Measurements from ENCODE around the gene GLRA2. TPM values are rescaled to one million over a fixed set of nuclear protein-coding genes. Genes with fewer than 3 reads are reported as not detected.

Gene GLRA2
- total RNA-seq, 2 experiments from 2014 or later = not detected

- ChIA-PET CTCF (no interaction called here), POLR2A (no interaction called here)
- no peaks in the 10 kb centered on the region for H3K4me1 Mint-ChIP-seq
- H3K4me3 Mint-ChIP-seq = no peak overlapping the region
- H3K27ac Mint-ChIP-seq = no peak overlapping the region
- no peak for DNase-seq
- no peaks in the 10 kb centered on the region for H3K27me3 Mint-ChIP-seq
- no peaks in the 10 kb centered on the region for H3K36me3 Mint-ChIP-seq (ENCODE audit: low read depth)
- no peaks in the 10 kb centered on the region for H3K9me3 Mint-ChIP-seq
Observed at GRCh38 chrX:14694611-14695010, 165.3 kb downstream of the GLRA2 start.

DNA sequence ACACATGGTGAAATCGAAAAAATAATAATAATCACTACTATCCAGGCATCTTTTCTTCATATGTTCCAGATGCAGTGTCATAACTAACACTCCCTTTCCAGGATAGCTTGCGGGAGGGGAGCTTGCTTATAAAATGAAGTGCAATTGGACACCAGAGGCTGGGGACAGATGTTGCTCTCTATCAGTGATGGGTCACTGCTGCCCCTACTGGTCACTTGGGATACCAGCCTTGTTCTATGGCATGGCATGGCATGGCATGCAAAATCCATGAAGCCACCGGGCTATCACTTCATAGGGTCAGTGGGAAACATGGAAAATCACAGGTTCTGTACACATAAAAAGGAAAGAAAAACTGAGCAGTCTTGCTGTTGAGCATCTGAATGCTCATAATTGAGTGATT is 168.1 kb downstream of the GLRA2 start:
- peak; percentile 16 for DNase-seq
- Mint-ChIP-seq H3K36me3 (ENCODE audit: low read depth) (no peaks in the 10 kb centered on the region), H3K4me3 (no peak overlapping the region), H3K27me3 (no peaks in the 10 kb centered on the region), H3K27ac (no peak overlapping the region), H3K9me3 (no peaks in the 10 kb centered on the region), H3K4me1 (no peaks in the 10 kb centered on the region)
- ChIA-PET POLR2A (no interaction called here), CTCF (no interaction called here)

DNA sequence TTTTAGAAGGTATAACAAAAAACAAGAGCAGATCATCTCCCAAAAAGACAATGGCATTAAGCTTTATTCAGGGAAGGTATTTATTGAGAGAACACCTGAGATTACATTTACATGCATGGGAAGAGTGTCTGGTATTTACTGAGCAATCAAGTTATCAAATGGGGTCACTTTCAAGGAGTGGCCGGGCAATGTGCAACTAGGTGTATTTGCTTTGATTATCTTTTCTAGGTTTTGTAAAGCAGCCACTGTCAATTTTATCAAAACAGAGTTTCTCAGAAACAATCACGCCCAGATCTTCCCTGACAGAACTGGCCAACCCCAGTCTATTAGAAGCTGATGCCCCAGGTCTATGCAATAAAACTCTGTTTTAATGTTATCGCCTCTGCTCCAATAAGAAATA is 169.5 kb downstream of the GLRA2 start:
- H3K27me3 Mint-ChIP-seq = no peaks in the 10 kb centered on the region
- H3K36me3 Mint-ChIP-seq (ENCODE audit: low read depth) = no peaks in the 10 kb centered on the region
- H3K4me1 Mint-ChIP-seq = no peaks in the 10 kb centered on the region
- no peak for DNase-seq
- H3K27ac Mint-ChIP-seq = no peak overlapping the region
- CTCF ChIA-PET = no interaction called here
- H3K9me3 Mint-ChIP-seq = no peaks in the 10 kb centered on the region
- H3K4me3 Mint-ChIP-seq = no peak overlapping the region
- POLR2A ChIA-PET = no interaction called here

- Mint-ChIP-seq H3K4me1 (no peaks in the 10 kb centered on the region), H3K4me3 (no peak overlapping the region), H3K27me3 (no peaks in the 10 kb centered on the region), H3K36me3 (ENCODE audit: low read depth) (no peaks in the 10 kb centered on the region), H3K27ac (no peak overlapping the region), H3K9me3 (no peaks in the 10 kb centered on the region)
- POLR2A ChIA-PET = no interaction called here
- CTCF ChIA-PET = no interaction called here
- DNase-seq = no peak
Observed at GRCh38 chrX:14700982-14701381, 171.6 kb downstream of the GLRA2 start.

DNA sequence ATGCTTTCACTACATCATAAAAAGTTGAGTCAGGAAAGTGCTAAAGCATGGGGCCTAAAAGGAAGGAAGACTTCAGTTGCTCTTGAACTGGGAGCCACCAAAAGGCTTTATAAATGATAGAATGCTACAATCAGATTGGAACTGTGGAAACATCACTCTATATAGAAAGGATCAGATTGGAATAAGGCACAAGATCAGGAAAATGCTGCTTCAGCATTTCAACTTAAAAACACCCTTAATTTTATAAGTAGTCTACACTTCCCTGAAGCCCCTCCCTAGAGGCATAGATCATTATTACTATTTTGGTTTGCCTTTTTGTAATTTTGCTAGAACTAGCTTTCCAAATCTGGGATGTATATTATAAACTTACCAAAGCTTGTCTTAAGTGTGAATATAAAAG is 172.8 kb downstream of the GLRA2 start:
- H3K36me3 Mint-ChIP-seq (ENCODE audit: low read depth) = no peaks in the 10 kb centered on the region
- H3K4me1 Mint-ChIP-seq = no peaks in the 10 kb centered on the region
- no peak overlapping the region for H3K4me3 Mint-ChIP-seq
- no peak for DNase-seq
- H3K27ac Mint-ChIP-seq = no peak overlapping the region
- no peaks in the 10 kb centered on the region for H3K9me3 Mint-ChIP-seq
- ChIA-PET CTCF (no interaction called here), POLR2A (no interaction called here)
- H3K27me3 Mint-ChIP-seq = no peaks in the 10 kb centered on the region

DNA sequence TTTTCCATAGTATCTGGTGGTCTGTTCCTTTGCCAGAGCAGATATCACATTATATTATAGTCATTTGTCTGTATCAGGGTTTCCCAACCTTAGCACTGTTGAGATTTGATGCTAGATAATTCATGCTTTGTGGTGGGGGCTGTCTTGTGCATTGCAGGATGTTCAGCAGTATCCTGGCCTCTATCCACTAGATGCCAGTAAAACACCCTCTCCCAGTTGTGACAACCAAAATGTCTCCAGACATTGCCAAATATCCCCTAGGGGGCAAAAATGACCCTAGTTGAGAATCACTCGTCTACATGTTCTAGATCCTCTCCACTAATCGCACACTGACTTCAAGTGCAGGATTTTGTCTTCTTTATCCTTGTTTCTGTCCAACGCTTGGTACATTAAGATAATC is 182.8 kb downstream of the GLRA2 start:
- Mint-ChIP-seq H3K36me3 (ENCODE audit: low read depth) (no peaks in the 10 kb centered on the region), H3K27ac (no peak overlapping the region), H3K4me3 (no peak overlapping the region), H3K4me1 (no peaks in the 10 kb centered on the region), H3K9me3 (no peaks in the 10 kb centered on the region), H3K27me3 (no peaks in the 10 kb centered on the region)
- ChIA-PET CTCF (no interaction called here), POLR2A (no interaction called here)
- DNase-seq = no peak

DNA sequence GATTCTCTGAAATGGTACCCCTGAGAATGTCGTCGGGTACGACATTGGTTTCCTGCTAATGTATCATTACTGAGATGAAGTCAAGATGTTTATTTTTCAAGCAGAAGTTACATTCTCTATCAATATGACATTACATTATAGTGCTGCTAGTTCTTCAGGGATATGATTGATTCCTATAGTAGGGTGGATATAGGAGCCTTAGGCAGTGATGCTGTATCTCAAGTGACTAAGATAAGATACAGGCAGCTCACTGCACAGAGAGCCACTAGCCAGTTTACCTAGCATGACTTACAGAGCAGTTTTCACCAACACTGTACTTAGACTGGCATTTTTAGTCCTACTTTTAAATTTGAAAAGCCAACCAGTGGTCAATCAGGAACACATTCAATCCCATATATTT is 188.6 kb downstream of the GLRA2 start:
- ChIA-PET CTCF (no interaction called here), POLR2A (no interaction called here)
- H3K27ac Mint-ChIP-seq = no peak overlapping the region

DNA sequence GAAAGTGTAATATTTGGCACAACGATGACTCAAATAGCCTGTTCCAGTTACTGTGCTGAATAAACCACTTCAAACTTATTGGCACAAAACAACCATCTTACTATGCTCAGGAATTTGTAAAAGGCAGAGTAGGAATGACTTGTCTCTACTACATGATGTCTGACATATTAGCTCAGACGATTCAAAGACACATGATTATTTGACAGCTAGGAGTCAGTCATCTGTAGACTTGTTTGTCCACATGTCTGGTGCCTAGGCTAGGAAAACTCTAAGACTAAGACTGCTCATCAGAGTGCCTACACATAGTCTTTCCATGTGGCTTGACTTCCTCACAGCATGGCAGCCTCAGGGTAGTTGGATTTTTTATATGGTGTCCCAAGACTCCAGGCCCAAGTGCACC is 189.1 kb downstream of the GLRA2 start:
- no peaks in the 10 kb centered on the region for H3K27me3 Mint-ChIP-seq
- CTCF ChIA-PET = no interaction called here
- no peak for DNase-seq

More for the DNA sequence above, 188.6 kb downstream of the GLRA2 start:
- Mint-ChIP-seq H3K36me3 (ENCODE audit: low read depth) (no peaks in the 10 kb centered on the region), H3K27me3 (no peaks in the 10 kb centered on the region), H3K4me3 (no peak overlapping the region), H3K4me1 (no peaks in the 10 kb centered on the region), H3K9me3 (no peaks in the 10 kb centered on the region)
- DNase-seq = no peak

DNA sequence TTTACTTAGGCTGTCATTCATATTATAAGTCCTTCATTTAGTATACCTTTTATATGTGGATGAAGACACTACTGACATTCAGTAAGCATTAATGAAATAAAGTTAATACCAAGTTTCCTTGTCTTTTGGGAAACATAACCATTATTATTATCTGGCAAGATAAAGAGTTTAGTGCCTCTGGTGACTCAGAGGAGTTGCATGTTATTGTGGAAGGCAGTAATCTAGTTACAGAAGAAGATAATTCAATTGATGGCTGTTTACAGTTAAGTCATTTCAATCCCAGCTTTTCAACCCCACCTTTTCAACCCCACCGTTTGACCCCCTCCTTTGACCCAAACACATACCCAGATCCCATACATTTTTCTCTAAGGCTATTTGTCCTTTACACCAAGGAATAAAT is 199.7 kb downstream of the GLRA2 start:
- no peaks in the 10 kb centered on the region for H3K36me3 Mint-ChIP-seq (ENCODE audit: low read depth)
- CTCF ChIA-PET = no interaction called here
- H3K4me3 Mint-ChIP-seq = no peak overlapping the region
- H3K27me3 Mint-ChIP-seq = no peaks in the 10 kb centered on the region
- H3K27ac Mint-ChIP-seq = no peak overlapping the region
- POLR2A ChIA-PET = no interaction called here
- DNase-seq = no peak
- no peaks in the 10 kb centered on the region for H3K9me3 Mint-ChIP-seq
- no peaks in the 10 kb centered on the region for H3K4me1 Mint-ChIP-seq

More for the DNA sequence above, 189.1 kb downstream of the GLRA2 start:
- POLR2A ChIA-PET = no interaction called here
- Mint-ChIP-seq H3K4me1 (no peaks in the 10 kb centered on the region), H3K36me3 (ENCODE audit: low read depth) (no peaks in the 10 kb centered on the region), H3K27ac (no peak overlapping the region), H3K4me3 (no peak overlapping the region), H3K9me3 (no peaks in the 10 kb centered on the region)

DNA sequence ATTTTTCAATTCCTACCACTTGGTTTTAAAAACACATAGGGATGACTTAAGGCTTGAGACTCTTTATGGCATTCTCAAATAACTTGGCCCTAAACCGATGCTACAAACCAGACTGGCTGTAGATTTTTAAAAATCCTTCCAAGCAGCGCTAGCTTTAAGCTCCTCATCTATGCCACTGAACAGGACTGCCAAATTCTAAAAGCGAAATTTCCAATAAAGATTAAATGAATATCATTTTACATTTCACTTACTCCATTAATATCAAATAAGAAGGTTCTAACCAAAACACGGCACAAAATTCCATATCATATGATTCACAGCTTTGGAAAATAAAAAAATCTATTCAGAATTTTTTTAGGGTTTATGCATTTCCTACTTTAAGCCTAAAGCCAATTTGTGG is 209.3 kb downstream of the GLRA2 start:
- ChIA-PET POLR2A (no interaction called here), CTCF (no interaction called here)
- no peaks in the 10 kb centered on the region for H3K27me3 Mint-ChIP-seq
- H3K27ac Mint-ChIP-seq = no peak overlapping the region
- H3K9me3 Mint-ChIP-seq = no peaks in the 10 kb centered on the region
- no peaks in the 10 kb centered on the region for H3K4me1 Mint-ChIP-seq
- H3K4me3 Mint-ChIP-seq = no peak overlapping the region
- no peaks in the 10 kb centered on the region for H3K36me3 Mint-ChIP-seq (ENCODE audit: low read depth)
- no peak for DNase-seq

DNA sequence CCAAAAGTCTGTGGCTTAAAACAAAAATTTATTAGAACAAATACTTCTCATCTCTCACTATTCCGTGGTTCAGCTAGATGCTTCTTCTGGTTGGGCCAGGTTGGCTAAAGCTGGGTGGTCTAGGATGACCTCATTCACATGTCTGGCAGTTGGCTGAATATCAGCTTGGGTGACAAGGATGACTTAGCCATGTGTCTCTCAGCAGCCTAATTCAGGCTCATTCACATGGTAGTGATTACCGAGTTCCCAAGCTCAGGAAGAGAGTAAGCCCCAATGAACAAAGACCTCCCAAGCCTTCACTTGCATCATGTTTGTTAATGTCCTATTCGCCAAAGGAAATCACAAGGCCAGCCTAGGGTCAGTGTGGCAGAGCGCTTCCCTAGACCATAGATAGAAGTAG is 224.1 kb downstream of the GLRA2 start:
- Mint-ChIP-seq H3K4me1 (no peaks in the 10 kb centered on the region), H3K27ac (no peak overlapping the region), H3K27me3 (no peaks in the 10 kb centered on the region), H3K36me3 (ENCODE audit: low read depth) (no peaks in the 10 kb centered on the region), H3K9me3 (no peaks in the 10 kb centered on the region), H3K4me3 (no peak overlapping the region)
- ChIA-PET POLR2A (no interaction called here), CTCF (no interaction called here)
- DNase-seq = no peak

GRCh38 chrX:14758029-14758491 is 228.7 kb downstream of the GLRA2 start:
- Mint-ChIP-seq H3K27ac (no peak overlapping the region), H3K9me3 (no peaks in the 10 kb centered on the region), H3K36me3 (ENCODE audit: low read depth) (no peaks in the 10 kb centered on the region), H3K4me1 (no peaks in the 10 kb centered on the region), H3K4me3 (no peak overlapping the region), H3K27me3 (no peaks in the 10 kb centered on the region)
- ChIA-PET CTCF (no interaction called here), POLR2A (no interaction called here)
- no peak for DNase-seq

- no peaks in the 10 kb centered on the region for H3K27me3 Mint-ChIP-seq
- no peak overlapping the region for H3K4me3 Mint-ChIP-seq
- CTCF ChIA-PET = no interaction called here
- H3K9me3 Mint-ChIP-seq = peaks cover 5% of the 10 kb centered on the region
- DNase-seq = no peak
- no peaks in the 10 kb centered on the region for H3K36me3 Mint-ChIP-seq (ENCODE audit: low read depth)
- H3K27ac Mint-ChIP-seq = no peak overlapping the region
- POLR2A ChIA-PET = no interaction called here
- H3K4me1 Mint-ChIP-seq = no peaks in the 10 kb centered on the region
Observed at GRCh38 chrX:14775416-14775815, 246.1 kb downstream of the GLRA2 start.

DNA sequence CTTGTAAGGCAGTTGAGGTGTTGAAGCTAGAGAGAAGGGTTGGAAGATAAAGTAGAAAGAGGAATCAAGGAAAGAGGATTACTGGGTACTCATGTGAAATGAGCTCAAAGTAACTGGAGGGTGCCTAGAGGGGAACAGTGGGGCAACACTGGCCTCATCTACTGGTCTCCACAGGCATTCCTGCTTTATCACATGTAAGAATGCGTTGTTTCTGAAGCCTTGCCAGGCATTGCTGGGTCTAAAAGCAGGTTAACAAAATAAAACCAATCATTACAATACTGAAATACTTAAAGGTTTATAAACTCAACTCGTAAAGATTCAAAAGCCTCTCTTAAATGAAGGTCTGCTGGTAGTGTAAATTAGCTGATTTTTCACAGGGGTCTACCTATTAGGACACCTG is 247.6 kb downstream of the GLRA2 start:
- ChIA-PET CTCF (no interaction called here), POLR2A (no interaction called here)
- Mint-ChIP-seq H3K9me3 (no peaks in the 10 kb centered on the region), H3K4me3 (no peak overlapping the region), H3K27me3 (no peaks in the 10 kb centered on the region), H3K36me3 (ENCODE audit: low read depth) (no peaks in the 10 kb centered on the region), H3K4me1 (no peaks in the 10 kb centered on the region), H3K27ac (no peak overlapping the region)
- no peak for DNase-seq

GRCh38 chrX:14777525-14777924 is 248.2 kb downstream of the GLRA2 start:
- POLR2A ChIA-PET = no interaction called here
- CTCF ChIA-PET = no interaction called here
- no peak for DNase-seq
- H3K4me3 Mint-ChIP-seq = no peak overlapping the region
- H3K27ac Mint-ChIP-seq = no peak overlapping the region
- no peaks in the 10 kb centered on the region for H3K9me3 Mint-ChIP-seq
- no peaks in the 10 kb centered on the region for H3K27me3 Mint-ChIP-seq
- H3K36me3 Mint-ChIP-seq (ENCODE audit: low read depth) = no peaks in the 10 kb centered on the region
- H3K4me1 Mint-ChIP-seq = no peaks in the 10 kb centered on the region
